IMR-90 (cell line): Measurements from ENCODE around the gene NEO1.

ENCODE experiments used
- CEBPB ChIP-seq: IDR thresholded peaks from 2 replicates; pipeline ENCODE4 v1.6.1; 2012; ENCODE audit warnings: low read depth, low read length, improper control_type of control experiment
- CTCF ChIP-seq: conservative IDR thresholded peaks from 2 replicates; pipeline ENCODE4 v1.5.1; 2012; ENCODE audit warnings: mild to moderate bottlenecking, low read depth, low read length, improper control_type of control experiment
- ELK1 ChIP-seq: fragments of 150-350 bp; IDR thresholded peaks from 2 replicates; pipeline ENCODE4 v1.6.1; 2016; ENCODE audit warnings: low read depth, mild to moderate bottlenecking, low read length, moderate library complexity, borderline replicate concordance
- MAFK ChIP-seq: IDR thresholded peaks from 2 replicates; pipeline ENCODE4 v1.6.1; 2012; ENCODE audit warnings: low read depth, low read length, improper control_type of control experiment
- MXI1 ChIP-seq: IDR thresholded peaks from 2 replicates; pipeline ENCODE4 v1.6.1; 2012; ENCODE audit warnings: low read depth, mild to moderate bottlenecking, low read length, moderate library complexity, borderline replicate concordance
- POLR2A ChIP-seq: IDR thresholded peaks from 2 replicates; pipeline ENCODE4 v1.6.1; 2012; ENCODE audit warnings: mild to moderate bottlenecking, low read depth, low read length
- RAD21 ChIP-seq: IDR thresholded peaks from 2 replicates; pipeline ENCODE4 v1.6.1; 2012; ENCODE audit warnings: low read length, improper control_type of control experiment
- RFX5 ChIP-seq: IDR thresholded peaks from 2 replicates; pipeline ENCODE4 v1.8.0; 2012; ENCODE audit warnings: low read depth, mild to moderate bottlenecking, low read length, moderate library complexity
- SMC3 ChIP-seq: fragments of 150-350 bp; IDR thresholded peaks from 2 replicates; pipeline ENCODE4 v1.6.1; 2016; ENCODE audit warnings: low read depth, mild to moderate bottlenecking, antibody characterized with exemption, low read length, moderate library complexity

- TF ChIP-seq RAD21 (no peak), POLR2A (no peak), MAFK (no peak), CTCF (no peak), MXI1 (no peak), CEBPB (no peak), SMC3 (no peak), RFX5 (no peak), ELK1 (no peak)
These were observed 269.5 kb downstream of the NEO1 start for GRCh38 chr15:73321496-73322450.
